ENCODE measurements around the gene MSX2.

MSX2 gene

DNA sequence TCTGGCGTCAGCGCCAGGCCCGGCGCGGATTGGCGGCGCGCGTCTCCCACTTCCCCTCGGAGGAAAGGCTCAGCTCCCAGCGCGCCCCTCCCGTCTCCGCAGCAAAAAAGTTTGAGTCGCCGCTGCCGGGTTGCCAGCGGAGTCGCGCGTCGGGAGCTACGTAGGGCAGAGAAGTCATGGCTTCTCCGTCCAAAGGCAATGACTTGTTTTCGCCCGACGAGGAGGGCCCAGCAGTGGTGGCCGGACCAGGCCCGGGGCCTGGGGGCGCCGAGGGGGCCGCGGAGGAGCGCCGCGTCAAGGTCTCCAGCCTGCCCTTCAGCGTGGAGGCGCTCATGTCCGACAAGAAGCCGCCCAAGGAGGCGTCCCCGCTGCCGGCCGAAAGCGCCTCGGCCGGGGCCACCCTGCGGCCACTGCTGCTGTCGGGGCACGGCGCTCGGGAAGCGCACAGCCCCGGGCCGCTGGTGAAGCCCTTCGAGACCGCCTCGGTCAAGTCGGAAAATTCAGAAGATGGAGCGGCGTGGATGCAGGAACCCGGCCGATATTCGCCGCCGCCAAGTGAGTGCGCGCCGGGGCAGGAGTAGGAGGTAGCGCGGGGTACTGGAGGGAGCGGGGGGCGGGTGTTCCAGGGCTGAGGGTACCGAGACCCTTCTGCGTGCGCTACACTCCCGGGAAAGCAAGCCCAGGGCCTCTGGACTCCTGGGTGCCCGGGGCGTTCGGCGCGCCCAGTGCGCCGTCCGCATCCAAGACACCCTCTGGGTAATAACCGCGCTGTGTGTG is at the start of gene MSX2:
MSX2 (plus strand) TSS at position 99 of the 777 bp plus-strand sequence; CDS start at position 177, 78 bp downstream.
- peak within 1 kb of the TSS; percentile 62 to 74 for H3K27ac ChIP-seq
- TF ChIP-seq, protein P1, sequence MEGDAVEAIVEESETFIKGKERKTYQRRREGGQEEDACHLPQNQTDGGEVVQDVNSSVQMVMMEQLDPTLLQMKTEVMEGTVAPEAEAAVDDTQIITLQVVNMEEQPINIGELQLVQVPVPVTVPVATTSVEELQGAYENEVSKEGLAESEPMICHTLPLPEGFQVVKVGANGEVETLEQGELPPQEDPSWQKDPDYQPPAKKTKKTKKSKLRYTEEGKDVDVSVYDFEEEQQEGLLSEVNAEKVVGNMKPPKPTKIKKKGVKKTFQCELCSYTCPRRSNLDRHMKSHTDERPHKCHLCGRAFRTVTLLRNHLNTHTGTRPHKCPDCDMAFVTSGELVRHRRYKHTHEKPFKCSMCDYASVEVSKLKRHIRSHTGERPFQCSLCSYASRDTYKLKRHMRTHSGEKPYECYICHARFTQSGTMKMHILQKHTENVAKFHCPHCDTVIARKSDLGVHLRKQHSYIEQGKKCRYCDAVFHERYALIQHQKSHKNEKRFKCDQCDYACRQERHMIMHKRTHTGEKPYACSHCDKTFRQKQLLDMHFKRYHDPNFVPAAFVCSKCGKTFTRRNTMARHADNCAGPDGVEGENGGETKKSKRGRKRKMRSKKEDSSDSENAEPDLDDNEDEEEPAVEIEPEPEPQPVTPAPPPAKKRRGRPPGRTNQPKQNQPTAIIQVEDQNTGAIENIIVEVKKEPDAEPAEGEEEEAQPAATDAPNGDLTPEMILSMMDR (IDR thresholded peaks at IDR 0.05), result no peak
- peak within 1 kb of the TSS; percentile 70 for H3K4me3 ChIP-seq
- peak; percentile 88 for DNase-seq (ENCODE audit: low spot score)

DNA sequence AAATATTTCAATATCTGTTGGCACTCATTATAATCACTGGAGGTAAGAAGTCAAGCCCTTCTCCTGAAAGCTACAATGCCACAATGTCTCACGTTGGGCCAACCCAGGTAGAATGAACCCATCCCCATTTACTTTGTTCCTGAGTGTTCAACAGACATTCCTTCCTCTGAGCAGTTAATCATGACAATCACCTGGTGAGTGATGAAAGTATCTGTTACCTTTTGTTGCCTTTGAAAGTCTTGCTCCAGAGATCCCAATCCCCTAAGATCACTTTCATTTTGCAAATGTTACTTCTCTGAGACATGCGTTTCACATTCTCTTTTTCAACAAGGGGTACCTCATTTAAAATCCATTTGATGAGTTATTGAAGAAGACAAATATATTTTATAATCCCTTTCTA is 49.3 kb upstream of the MSX2 start:
- no peak for DNase-seq (ENCODE audit: low spot score)
- Histone ChIP-seq H3K4me3 (no peak overlapping the region), H3K27ac (no peak overlapping the region)
- TF ChIP-seq, protein P1 (IDR thresholded peaks at IDR 0.05), result no peak

DNA sequence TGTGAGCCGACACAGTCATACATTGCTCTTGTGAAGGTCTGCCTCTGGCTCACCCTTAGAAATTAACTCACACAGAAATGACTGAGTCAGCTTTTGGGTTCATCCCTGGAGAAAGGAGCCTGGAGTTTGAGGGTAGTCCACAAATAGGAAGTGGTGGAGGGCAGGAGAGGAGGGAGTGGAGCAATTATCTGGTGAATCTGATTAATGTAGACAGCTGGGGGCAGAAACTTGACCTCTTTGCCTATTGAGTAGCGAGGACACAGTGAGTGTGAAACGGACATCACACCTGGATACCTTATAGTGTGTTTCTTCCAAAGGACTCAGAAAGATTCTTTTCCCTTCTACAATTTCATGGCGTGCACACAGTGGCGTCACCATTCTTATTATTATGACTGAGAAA is 48.5 kb upstream of the MSX2 start:
- Histone ChIP-seq H3K27ac (no peak overlapping the region), H3K4me3 (no peak overlapping the region)
- DNase-seq (ENCODE audit: low spot score), result no peak
- TF ChIP-seq, protein P1 (IDR thresholded peaks at IDR 0.05), result no peak

DNA sequence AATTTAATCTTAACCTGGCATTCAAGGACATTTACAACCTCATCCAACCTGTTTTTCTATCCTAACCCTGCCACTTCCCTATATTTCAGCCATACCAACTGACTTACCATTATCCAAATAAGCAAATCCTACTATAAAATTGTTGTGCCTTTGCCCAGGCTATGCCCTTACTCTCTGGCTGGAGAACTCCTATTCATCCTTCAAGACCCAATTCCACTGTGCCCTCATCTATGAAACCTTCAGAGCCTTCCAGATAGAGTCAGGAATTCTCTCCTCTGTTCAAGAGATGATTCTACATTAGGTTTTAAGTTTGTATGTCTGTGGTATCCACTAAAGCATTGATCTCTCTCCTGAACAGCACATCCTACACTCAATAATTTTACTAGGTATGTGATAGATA is 46.3 kb upstream of the MSX2 start:
- TF ChIP-seq, protein P1 (IDR thresholded peaks at IDR 0.05), result no peak
- DNase-seq (ENCODE audit: low spot score), result no peak
- Histone ChIP-seq H3K27ac (no peak overlapping the region), H3K4me3 (no peak overlapping the region)

DNA sequence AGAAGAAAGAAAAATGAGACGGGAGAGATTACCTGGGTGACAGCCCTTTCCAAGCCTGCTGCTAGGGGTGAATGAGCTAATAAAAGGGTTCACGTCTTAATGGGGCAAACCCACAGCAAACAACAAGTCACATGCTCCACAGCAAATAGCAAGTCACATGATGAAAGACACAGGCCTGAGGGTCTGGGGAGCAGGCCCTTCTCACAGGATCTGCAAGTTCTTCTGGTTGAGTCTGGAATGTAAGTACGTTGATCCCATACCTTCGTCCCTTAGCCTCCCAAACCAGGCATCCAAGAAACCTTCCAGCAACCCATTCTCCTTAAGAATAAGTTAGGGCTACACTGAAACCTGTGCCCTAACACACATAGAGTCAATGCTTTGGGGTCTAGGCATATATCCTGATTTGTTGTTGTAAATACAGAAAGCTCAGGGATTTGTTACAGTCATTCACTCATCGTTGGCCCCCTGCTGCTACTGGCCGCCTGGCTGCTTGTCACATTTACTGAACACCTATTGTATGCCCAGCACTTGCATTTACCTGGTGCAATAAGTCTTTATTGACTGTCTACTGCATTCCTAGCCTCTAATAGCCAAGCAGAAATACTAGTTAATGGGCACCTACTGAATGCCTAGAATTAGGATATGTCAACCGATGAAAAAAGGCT is 43.3 kb upstream of the MSX2 start:
- TF ChIP-seq, protein P1 (IDR thresholded peaks at IDR 0.05), result no peak
- Histone ChIP-seq H3K27ac (no peak overlapping the region), H3K4me3 (no peak overlapping the region)
- DNase-seq (ENCODE audit: low spot score), result no peak

DNA sequence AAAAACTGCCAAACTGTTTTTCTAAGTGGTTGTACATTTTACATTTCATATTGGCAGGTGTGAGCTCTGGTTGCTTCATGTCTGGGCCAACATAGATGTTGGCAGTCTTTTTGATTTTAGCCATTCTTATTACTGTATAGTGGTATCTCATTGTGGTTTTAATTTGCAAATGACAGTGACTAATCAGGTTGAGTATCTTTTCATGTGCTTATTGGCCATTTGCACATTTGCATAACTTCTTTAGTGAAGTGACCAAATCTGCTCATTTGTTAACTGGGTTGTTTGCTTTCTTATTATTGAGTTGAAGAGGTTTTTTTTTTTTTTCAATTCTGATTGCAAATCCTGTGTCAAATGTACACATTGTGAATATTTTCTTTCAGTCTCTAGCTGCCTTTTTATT is 36.9 kb upstream of the MSX2 start:
- H3K27ac ChIP-seq, result no peak overlapping the region
- DNase-seq (ENCODE audit: low spot score), result no peak
- H3K4me3 ChIP-seq, result no peak overlapping the region
- TF ChIP-seq, protein P1 (IDR thresholded peaks at IDR 0.05), result no peak

Measured in coronary artery (tissue), 2 donors.